ENCODE results near the gene KNDC1. TPM values are rescaled to one million over a fixed set of nuclear protein-coding genes. Genes with fewer than 3 reads are reported as not detected.

KNDC1 gene
- total RNA-seq, 1 experiment from 2014 or later, result 15.7 TPM

GRCh38 chr10:133182791-133183645 is 23.0 kb downstream of the KNDC1 start:
- Histone ChIP-seq H3K23me2 (ENCODE audit: insufficient read length, low read depth, low read length, poor library complexity, severe bottlenecking) (no peaks in the 10 kb centered on the region), H2BK15ac (ENCODE audit: low read depth, low read length) (no peak overlapping the region)

More at GRCh38 chr10:133182791-133183645, 23.0 kb downstream of the KNDC1 start:
- Mint-ChIP-seq H3K4me1 (no peaks in the 10 kb centered on the region), H3K27me3 (ENCODE audit: low read depth) (no peaks in the 10 kb centered on the region), H3K27ac (no peak overlapping the region), H3K36me3 (ENCODE audit: insufficient read depth in 1 of 3, low read depth in 3 of 3) (peaks cover 8 to 20% (median 18%) of the 10 kb centered on the region in 3 experiments), H3K9me3 (peaks cover 5 to 7% of the 10 kb centered on the region in 2 experiments; a peak in 4 of 5 replicates), H3K4me3 (no peak overlapping the region)
- H3K9ac ChIP-seq (ENCODE audit: extremely low read depth, insufficient read length, low read length), result no peak overlapping the region
- no peak overlapping the region for H2BK120ac ChIP-seq (ENCODE audit: low read depth, low read length, poor library complexity, severe bottlenecking)
- TF ChIP-seq, protein P1, sequence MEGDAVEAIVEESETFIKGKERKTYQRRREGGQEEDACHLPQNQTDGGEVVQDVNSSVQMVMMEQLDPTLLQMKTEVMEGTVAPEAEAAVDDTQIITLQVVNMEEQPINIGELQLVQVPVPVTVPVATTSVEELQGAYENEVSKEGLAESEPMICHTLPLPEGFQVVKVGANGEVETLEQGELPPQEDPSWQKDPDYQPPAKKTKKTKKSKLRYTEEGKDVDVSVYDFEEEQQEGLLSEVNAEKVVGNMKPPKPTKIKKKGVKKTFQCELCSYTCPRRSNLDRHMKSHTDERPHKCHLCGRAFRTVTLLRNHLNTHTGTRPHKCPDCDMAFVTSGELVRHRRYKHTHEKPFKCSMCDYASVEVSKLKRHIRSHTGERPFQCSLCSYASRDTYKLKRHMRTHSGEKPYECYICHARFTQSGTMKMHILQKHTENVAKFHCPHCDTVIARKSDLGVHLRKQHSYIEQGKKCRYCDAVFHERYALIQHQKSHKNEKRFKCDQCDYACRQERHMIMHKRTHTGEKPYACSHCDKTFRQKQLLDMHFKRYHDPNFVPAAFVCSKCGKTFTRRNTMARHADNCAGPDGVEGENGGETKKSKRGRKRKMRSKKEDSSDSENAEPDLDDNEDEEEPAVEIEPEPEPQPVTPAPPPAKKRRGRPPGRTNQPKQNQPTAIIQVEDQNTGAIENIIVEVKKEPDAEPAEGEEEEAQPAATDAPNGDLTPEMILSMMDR (conservative IDR thresholded peaks at IDR 0.05), result no peak
- H3K9me3 ChIP-seq (ENCODE audit: control insufficient read depth, low read depth, low read length), result peaks cover 2% of the 10 kb centered on the region
- no peaks in the 10 kb centered on the region for H3K4me1 ChIP-seq (ENCODE audit: insufficient read depth, low read length)
- no peak overlapping the region for H2BK12ac ChIP-seq (ENCODE audit: insufficient read length, low read depth, low read length)
- no peaks in the 10 kb centered on the region for H3K79me2 ChIP-seq (ENCODE audit: insufficient read depth, low read length)
- H3K79me1 ChIP-seq (ENCODE audit: insufficient read depth, low read depth, low read length, poor library complexity, severe bottlenecking), result no peaks in the 10 kb centered on the region
- no peak overlapping the region for H4K91ac ChIP-seq (ENCODE audit: insufficient read length, low read depth, low read length)
- no CpG with 5 or more reads among the region's 66 CpGs for WGBS (ENCODE audit: extremely low coverage, insufficient read length, low lambda C conversion rate)
- no peak overlapping the region for H3K14ac ChIP-seq (ENCODE audit: insufficient read depth, low read length)
- no peak overlapping the region for H2BK20ac ChIP-seq (ENCODE audit: low read depth, low read length, poor library complexity, severe bottlenecking)
- H2BK5ac ChIP-seq (ENCODE audit: insufficient read length, low read length), result no peak overlapping the region
- H4K8ac ChIP-seq (replicated peaks; ENCODE audit: insufficient read length, low read depth, low read length), result no peak overlapping the region
- no peak overlapping the region for H3K56ac ChIP-seq (ENCODE audit: insufficient read length, low read depth, low read length)
- no peak overlapping the region for H3K4me2 ChIP-seq (ENCODE audit: insufficient read depth, insufficient read length, low read length)
- H3K27me3 ChIP-seq (ENCODE audit: insufficient read depth, low read length), result no peaks in the 10 kb centered on the region
- no peak overlapping the region for H3T11ph ChIP-seq (ENCODE audit: low read length)
- no peak overlapping the region for H2AK5ac ChIP-seq (ENCODE audit: insufficient read length, low read length)
- no peak overlapping the region for H3K23ac ChIP-seq (ENCODE audit: insufficient read length, low read depth, low read length)
- no peaks in the 10 kb centered on the region for H4K20me1 ChIP-seq (ENCODE audit: control insufficient read depth, insufficient read depth, insufficient read length)
- no peak overlapping the region for H2AFZ ChIP-seq (ENCODE audit: low read length)
- H3K4ac ChIP-seq (ENCODE audit: low read depth, low read length), result no peak overlapping the region
- H3K18ac ChIP-seq (ENCODE audit: insufficient read length, low read depth, low read length), result no peak overlapping the region
- no peak for DNase-seq
- no peak overlapping the region for H4K5ac ChIP-seq (ENCODE audit: insufficient read length, low read depth, low read length)
- H3K27ac ChIP-seq (ENCODE audit: insufficient read length, low read depth, low read length), result no peak overlapping the region

All from H9 (cell line).